Measurements from ENCODE around the gene GALE.
"Not testable (repeated sequence)": the region's sequence is repeated elsewhere in the genome, so short reads cannot be mapped to it uniquely, and the experiment has no call there.

Gene GALE

GRCh38 chr1:23792151-23792945 lies 8.2 kb downstream of the GALE start:
- TF ChIP-seq CTCF (IDR thresholded peaks at IDR 0.05; ENCODE audit: low read depth, low read length), result no peak
- in situ Hi-C loops (cut with HindIII; ENCODE audit: low sequenced_read_pairs), result no loop called here
- no peak for DNase-seq (ENCODE audit: low read depth, low spot score)
- H3K4me3 ChIP-seq (ENCODE audit: low read depth, low read length), result peak overlapping the region; percentile 83

- in situ Hi-C loops (cut with HindIII; ENCODE audit: low sequenced_read_pairs), result no loop called here
- no peak for TF ChIP-seq CTCF (IDR thresholded peaks at IDR 0.05; ENCODE audit: low read depth, low read length)
- H3K4me3 ChIP-seq (ENCODE audit: low read depth, low read length), result peak overlapping the region; percentile 83
- DNase-seq (ENCODE audit: low read depth, low spot score), result no peak
These were observed 9.0 kb downstream of the GALE start for GRCh38 chr1:23791516-23792047.

DNA sequence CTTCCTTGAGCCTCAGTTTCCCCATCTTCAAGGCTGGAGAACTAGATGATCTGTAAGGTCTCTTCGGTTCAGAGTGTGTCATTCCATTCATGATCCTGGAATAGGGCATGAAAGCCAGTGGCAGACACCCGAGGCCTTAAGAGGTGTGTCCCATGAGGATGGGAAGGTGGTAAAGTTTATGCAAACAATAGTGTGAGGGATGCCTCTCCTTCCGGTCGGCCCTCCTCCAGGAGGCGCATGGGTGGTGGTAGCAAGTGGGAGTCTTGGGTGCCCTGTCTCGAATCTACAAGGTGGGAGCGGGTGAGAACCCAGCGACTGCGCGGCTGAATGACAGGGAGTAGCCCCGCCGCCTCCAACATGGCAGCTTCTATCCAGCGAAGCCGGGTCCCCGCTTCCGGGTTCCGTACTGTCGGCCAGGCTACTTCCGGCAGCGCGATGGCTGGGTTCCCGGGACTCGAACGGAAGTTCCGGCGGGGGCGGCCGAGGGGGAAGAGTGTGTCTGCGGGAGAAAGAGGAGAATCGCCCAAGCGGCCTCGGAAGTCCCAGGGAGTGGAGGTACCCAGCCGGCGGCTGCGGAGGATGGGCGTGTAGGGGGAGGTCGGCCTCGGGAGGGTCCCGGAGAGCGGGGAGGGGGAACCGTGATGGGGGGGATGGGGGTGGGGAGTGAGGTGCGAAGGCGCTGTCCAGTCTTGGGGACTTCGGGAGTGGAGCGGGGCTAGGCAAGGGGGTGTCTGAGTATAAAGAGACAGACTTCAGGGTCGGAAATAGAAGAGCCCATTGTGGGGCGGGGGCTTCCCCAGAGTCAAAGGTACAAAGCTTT lies 9.6 kb downstream of the GALE start, which contains the start of gene LYPLA2:
LYPLA2 (plus strand) TSS at position 450 of the 820 bp plus-strand sequence. CDS start 1,538 bp downstream, outside the sequence.
- H3K4me3 ChIP-seq (ENCODE audit: low read depth, low read length), result peak within 1 kb of the TSS; percentile 83
- in situ Hi-C loops (cut with HindIII; ENCODE audit: low sequenced_read_pairs), result no loop called here
- peak; percentile 92 for DNase-seq (ENCODE audit: low read depth, low spot score)
- no peak for TF ChIP-seq CTCF (IDR thresholded peaks at IDR 0.05; ENCODE audit: low read depth, low read length)

- no peak for DNase-seq (ENCODE audit: low read depth, low spot score)
- no peak overlapping the region for H3K4me3 ChIP-seq (ENCODE audit: low read depth, low read length)
- no peak for TF ChIP-seq CTCF (IDR thresholded peaks at IDR 0.05; ENCODE audit: low read depth, low read length)
- in situ Hi-C loops (cut with HindIII; ENCODE audit: low sequenced_read_pairs), result no loop called here
These were observed 11.9 kb downstream of the GALE start for GRCh38 chr1:23788695-23789094.

- no peak for DNase-seq (ENCODE audit: low read depth, low spot score)
- in situ Hi-C loops (cut with HindIII; ENCODE audit: low sequenced_read_pairs), result no loop called here
- no peak for TF ChIP-seq CTCF (IDR thresholded peaks at IDR 0.05; ENCODE audit: low read depth, low read length)
- H3K4me3 ChIP-seq (ENCODE audit: low read depth, low read length), result no peak overlapping the region
These were observed 12.9 kb downstream of the GALE start for GRCh38 chr1:23787701-23788100.

DNA sequence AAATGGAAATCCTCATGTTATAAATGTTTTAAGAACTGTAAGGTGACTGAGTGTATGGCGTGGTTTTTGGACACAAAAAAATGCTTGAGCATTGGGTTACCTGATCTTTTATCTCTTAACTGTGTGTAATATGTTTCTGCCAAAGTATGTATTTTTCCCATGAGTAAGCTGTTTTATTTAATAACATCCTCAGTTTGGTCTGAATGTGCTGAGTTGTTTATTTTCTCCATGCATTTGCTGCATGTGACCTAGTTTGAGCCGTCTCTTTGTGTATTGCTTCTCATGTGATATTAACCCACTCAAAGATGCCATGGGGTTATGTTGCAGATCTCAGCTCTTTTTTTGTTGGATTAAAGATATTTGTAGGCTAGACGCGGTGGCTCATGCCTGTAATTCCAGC lies 15.7 kb downstream of the GALE start:
- no peak overlapping the region for H3K4me3 ChIP-seq (ENCODE audit: low read depth, low read length)
- in situ Hi-C loops (cut with HindIII; ENCODE audit: low sequenced_read_pairs), result no loop called here
- DNase-seq (ENCODE audit: low read depth, low spot score), result no peak
- no peak for TF ChIP-seq CTCF (IDR thresholded peaks at IDR 0.05; ENCODE audit: low read depth, low read length)

DNA sequence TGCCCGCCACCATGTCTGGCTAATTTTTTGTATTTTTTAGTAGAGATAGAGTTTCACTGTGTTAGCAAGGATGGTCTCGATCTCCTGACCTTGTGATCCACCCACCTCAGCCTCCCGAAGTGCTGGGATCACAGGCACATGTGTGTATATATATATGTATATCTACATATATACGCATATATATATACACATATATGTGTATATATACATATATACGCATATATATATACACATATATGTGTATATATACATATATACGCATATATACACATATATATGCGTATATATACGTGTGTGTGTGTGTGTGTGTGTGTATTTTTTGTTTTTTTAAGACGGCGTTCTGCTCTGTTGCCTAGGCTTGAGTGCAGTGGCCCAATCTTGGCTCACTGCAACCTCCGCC lies 17.4 kb downstream of the GALE start:
- in situ Hi-C loops (cut with HindIII; ENCODE audit: low sequenced_read_pairs); DNase-seq (ENCODE audit: low read depth, low spot score): not testable (repeated sequence)

More for the DNA sequence above, 17.4 kb downstream of the GALE start:
- H3K4me3 ChIP-seq (ENCODE audit: low read depth, low read length), result not testable (repeated sequence)
